IgD-negative memory B cell (primary cell): ENCODE results near the gene LBH. TPM values are rescaled to one million over a fixed set of nuclear protein-coding genes. Genes with fewer than 3 reads are reported as not detected.

ENCODE experiments used
- H3K27ac Mint-ChIP-seq, 3 donors: one replicate each; pipeline ENCODE4 v1.8.0; 2020 to 2022; ENCODE audit warnings: mild to moderate bottlenecking in 3 of 3, mixed read lengths in 3 of 3, moderate library complexity in 1 of 3
- H3K27me3 Mint-ChIP-seq: one replicate; pipeline ENCODE4 v1.8.0; 2021; ENCODE audit warnings: mixed read lengths
- H3K36me3 Mint-ChIP-seq: one replicate; pipeline ENCODE4 v1.8.0; 2020; ENCODE audit warnings: mild to moderate bottlenecking, mixed read lengths
- H3K4me1 Mint-ChIP-seq, 3 donors: one replicate each; pipeline ENCODE4 v1.8.0; 2020 to 2022; ENCODE audit warnings: mixed read lengths in 3 of 3, mild to moderate bottlenecking in 1 of 3
- H3K4me3 Mint-ChIP-seq, 4 donors: one replicate each; pipeline ENCODE4 v1.8.0; 2020 to 2022; ENCODE audit warnings: mild to moderate bottlenecking in 4 of 4, mixed read lengths in 4 of 4, moderate library complexity in 3 of 4
- H3K9me3 Mint-ChIP-seq, 3 donors: one replicate each; pipeline ENCODE4 v1.8.0; 2020 to 2021; ENCODE audit warnings: mixed read lengths in 3 of 3, mild to moderate bottlenecking in 1 of 3
- polyA plus RNA-seq: library from polyadenylated mRNA; unstranded; fragments of 300-500 nt; fragmentation: Illumina TruSeq; gene quantifications from one replicate; pipeline ENCODE4 v1.2.3, GENCODE V29; 2021

The LBH gene
- polyA plus RNA-seq, 1 donor from 2014 or later, result 163 TPM

- no peaks in the 10 kb centered on the region for H3K9me3 Mint-ChIP-seq
- peaks cover 2% of the 10 kb centered on the region for H3K36me3 Mint-ChIP-seq
- H3K27me3 Mint-ChIP-seq, result peaks cover 2% of the 10 kb centered on the region
- H3K4me1 Mint-ChIP-seq, result peaks cover 56 to 79% (median 75%) of the 10 kb centered on the region in 3 donors
- H3K4me3 Mint-ChIP-seq, result peak overlapping the region in 2 of 4 donors; percentile 42 to 61
- H3K27ac Mint-ChIP-seq, result peak overlapping the region in 2 of 3 donors; percentile 46
These were observed 47.1 kb downstream of the LBH start for GRCh38 chr2:30278419-30278818.

GRCh38 chr2:30280596-30281434 is 49.5 kb downstream of the LBH start:
- peaks cover 3% of the 10 kb centered on the region for H3K36me3 Mint-ChIP-seq
- peak overlapping the region; percentile 14 to 85 (median 27) for H3K27ac Mint-ChIP-seq
- H3K4me3 Mint-ChIP-seq, result peak overlapping the region in 3 of 4 donors; percentile 58 to 89 (median 85)
- H3K4me1 Mint-ChIP-seq, result peaks cover 66 to 76% (median 73%) of the 10 kb centered on the region in 3 donors
- H3K9me3 Mint-ChIP-seq, result no peaks in the 10 kb centered on the region
- peaks cover 2% of the 10 kb centered on the region for H3K27me3 Mint-ChIP-seq

DNA sequence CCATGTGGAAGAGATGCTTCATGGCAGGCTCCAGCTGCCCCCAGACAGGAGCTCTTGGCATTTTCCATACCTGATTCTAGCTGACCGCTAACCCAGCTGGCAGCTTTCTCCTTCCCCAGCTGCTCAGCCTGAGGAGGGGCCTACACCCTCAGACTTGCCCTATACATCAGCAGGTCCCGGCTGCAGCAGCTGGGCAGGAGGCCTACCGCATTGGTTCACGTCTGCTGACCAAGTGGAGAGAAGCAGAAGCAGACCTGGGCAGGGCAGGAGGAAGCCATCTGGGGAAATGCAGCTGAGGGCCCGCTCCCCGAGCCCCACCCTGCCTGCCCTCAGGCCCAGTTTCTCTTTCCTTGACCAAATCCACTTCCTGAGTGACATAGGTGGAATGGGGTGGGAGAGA is 50.7 kb downstream of the LBH start:
- Mint-ChIP-seq H3K27ac (peak overlapping the region; percentile 85 to 90 (median 88)), H3K4me1 (peaks cover 62 to 72% (median 70%) of the 10 kb centered on the region in 3 donors), H3K4me3 (peak overlapping the region in 3 of 4 donors; percentile 58 to 89 (median 75)), H3K36me3 (peaks cover 3% of the 10 kb centered on the region), H3K9me3 (no peaks in the 10 kb centered on the region), H3K27me3 (peaks cover 2% of the 10 kb centered on the region)

- Mint-ChIP-seq H3K27me3 (peaks cover 2% of the 10 kb centered on the region), H3K27ac (peak overlapping the region; percentile 85 to 90 (median 88)), H3K4me3 (peak overlapping the region in 3 of 4 donors; percentile 58 to 89 (median 77)), H3K9me3 (no peaks in the 10 kb centered on the region), H3K36me3 (peaks cover 3% of the 10 kb centered on the region), H3K4me1 (peaks cover 65 to 72% (median 71%) of the 10 kb centered on the region in 3 donors)
These were observed 51.4 kb downstream of the LBH start for GRCh38 chr2:30282721-30283120.

- Mint-ChIP-seq H3K27ac (peak overlapping the region; percentile 24 to 88 (median 82)), H3K4me1 (peaks cover 71 to 72% (median 71%) of the 10 kb centered on the region in 3 donors), H3K36me3 (peaks cover 3% of the 10 kb centered on the region), H3K4me3 (peak overlapping the region in 1 of 4 donors; percentile 71), H3K9me3 (no peaks in the 10 kb centered on the region), H3K27me3 (peaks cover 2% of the 10 kb centered on the region)
These were observed 52.7 kb downstream of the LBH start for GRCh38 chr2:30283931-30284565.

DNA sequence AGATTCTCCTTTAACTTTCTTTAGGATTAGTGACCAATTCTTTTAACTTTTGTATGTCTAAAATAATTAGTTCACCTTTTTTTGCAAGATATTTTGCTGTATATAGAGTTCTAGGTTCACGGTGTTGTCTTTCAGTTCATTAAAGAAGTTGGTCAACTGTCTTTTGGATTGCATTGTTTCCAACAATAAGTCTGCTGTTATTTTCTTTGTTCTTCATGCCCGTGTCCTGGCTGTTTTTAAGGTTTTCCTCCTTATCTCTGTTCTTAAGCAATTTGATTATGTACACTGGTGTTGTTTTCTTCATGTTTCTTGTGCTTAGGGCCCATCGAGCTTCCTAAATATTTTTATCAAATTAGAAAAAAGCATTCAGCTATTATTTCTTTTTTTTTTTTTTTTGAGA is 54.4 kb downstream of the LBH start:
- H3K27ac Mint-ChIP-seq, result no peak overlapping the region

DNA sequence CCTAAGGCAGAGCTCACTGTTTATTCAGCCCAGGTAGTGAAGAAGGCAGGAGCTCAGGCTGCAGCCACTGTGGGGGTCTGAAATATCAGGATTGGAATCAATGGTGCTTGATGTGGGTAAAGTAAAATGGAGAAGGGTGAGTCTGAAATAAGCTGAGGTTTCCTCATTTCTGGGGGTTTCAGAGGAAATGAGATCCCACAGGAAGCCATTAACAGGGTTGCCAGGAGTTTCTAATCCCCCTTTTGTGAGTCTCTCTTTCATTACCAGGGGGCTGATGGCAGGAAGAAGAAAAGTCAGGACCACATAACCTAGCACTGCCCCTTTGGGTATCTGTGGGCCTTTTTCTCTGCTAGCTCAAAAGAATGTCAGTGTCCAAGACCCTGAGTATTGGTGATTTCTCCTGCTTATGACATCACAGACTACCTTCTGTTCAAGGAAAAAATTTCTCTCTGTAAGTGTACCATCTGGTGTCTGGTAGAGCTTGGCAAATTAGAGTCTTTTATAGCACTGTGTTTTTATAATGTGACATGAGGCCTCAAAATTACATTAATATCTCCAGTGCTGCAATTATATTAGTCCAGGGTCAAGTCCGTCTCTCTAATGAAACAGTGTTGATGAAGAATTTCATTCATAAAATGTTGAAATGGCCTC is 56.0 kb downstream of the LBH start:
- no peaks in the 10 kb centered on the region for H3K27me3 Mint-ChIP-seq
- no peaks in the 10 kb centered on the region for H3K9me3 Mint-ChIP-seq
- H3K27ac Mint-ChIP-seq, result peak overlapping the region in 2 of 3 donors; percentile 76 to 95
- H3K4me1 Mint-ChIP-seq, result peaks cover 54 to 66% (median 63%) of the 10 kb centered on the region in 3 donors
- H3K4me3 Mint-ChIP-seq, result peak overlapping the region; percentile 48 to 88 (median 64)
- H3K36me3 Mint-ChIP-seq, result peaks cover 3% of the 10 kb centered on the region

More for the DNA sequence above, 54.4 kb downstream of the LBH start:
- Mint-ChIP-seq H3K4me3 (peak overlapping the region in 1 of 4 donors; percentile 34), H3K4me1 (peaks cover 69 to 73% (median 72%) of the 10 kb centered on the region in 3 donors), H3K36me3 (peaks cover 3% of the 10 kb centered on the region), H3K27me3 (no peaks in the 10 kb centered on the region), H3K9me3 (no peaks in the 10 kb centered on the region)

- Mint-ChIP-seq H3K27me3 (no peaks in the 10 kb centered on the region), H3K27ac (peak overlapping the region; percentile 9 to 95 (median 76)), H3K36me3 (peaks cover 3% of the 10 kb centered on the region), H3K4me1 (peaks cover 47 to 60% (median 58%) of the 10 kb centered on the region in 3 donors), H3K9me3 (no peaks in the 10 kb centered on the region), H3K4me3 (peak overlapping the region; percentile 54 to 88 (median 78))
These were observed 56.7 kb downstream of the LBH start for GRCh38 chr2:30287857-30288513.

GRCh38 chr2:30288561-30288960 is 57.2 kb downstream of the LBH start:
- Mint-ChIP-seq H3K4me1 (peaks cover 48 to 61% (median 59%) of the 10 kb centered on the region in 3 donors), H3K9me3 (no peaks in the 10 kb centered on the region), H3K27ac (peak overlapping the region; percentile 9 to 95 (median 76)), H3K36me3 (peaks cover 2% of the 10 kb centered on the region), H3K4me3 (peak overlapping the region; percentile 54 to 88 (median 78)), H3K27me3 (no peaks in the 10 kb centered on the region)

- Mint-ChIP-seq H3K9me3 (peaks cover 0 to 5% (median 0%) of the 10 kb centered on the region in 3 donors), H3K36me3 (no peaks in the 10 kb centered on the region), H3K27me3 (no peaks in the 10 kb centered on the region), H3K4me3 (peak overlapping the region in 3 of 4 donors; percentile 4 to 78 (median 31)), H3K27ac (peak overlapping the region in 1 of 3 donors; percentile 39), H3K4me1 (peaks cover 33 to 47% (median 38%) of the 10 kb centered on the region in 3 donors)
These were observed 62.1 kb downstream of the LBH start for GRCh38 chr2:30293303-30293921.

- Mint-ChIP-seq H3K4me3 (no peak overlapping the region), H3K4me1 (peaks cover 32 to 44% (median 32%) of the 10 kb centered on the region in 3 donors), H3K27me3 (no peaks in the 10 kb centered on the region), H3K9me3 (peaks cover 0 to 5% (median 0%) of the 10 kb centered on the region in 3 donors), H3K27ac (peak overlapping the region in 2 of 3 donors; percentile 39 to 74), H3K36me3 (no peaks in the 10 kb centered on the region)
These were observed 62.8 kb downstream of the LBH start for GRCh38 chr2:30294133-30294532.

GRCh38 chr2:30296496-30296895 is 65.2 kb downstream of the LBH start:
- Mint-ChIP-seq H3K4me1 (peaks cover 26 to 32% (median 29%) of the 10 kb centered on the region in 3 donors), H3K27ac (no peak overlapping the region), H3K9me3 (peaks cover 0 to 5% (median 0%) of the 10 kb centered on the region in 3 donors), H3K36me3 (no peaks in the 10 kb centered on the region), H3K27me3 (no peaks in the 10 kb centered on the region), H3K4me3 (no peak overlapping the region)

- Mint-ChIP-seq H3K27ac (peak overlapping the region in 2 of 3 donors; percentile 0 to 16), H3K36me3 (peaks cover 2% of the 10 kb centered on the region), H3K9me3 (peaks cover 0 to 5% (median 0%) of the 10 kb centered on the region in 3 donors), H3K4me3 (peak overlapping the region in 2 of 4 donors; percentile 13 to 61), H3K4me1 (peaks cover 24 to 31% (median 26%) of the 10 kb centered on the region in 3 donors), H3K27me3 (no peaks in the 10 kb centered on the region)
These were observed 67.0 kb downstream of the LBH start for GRCh38 chr2:30298302-30298701.

DNA sequence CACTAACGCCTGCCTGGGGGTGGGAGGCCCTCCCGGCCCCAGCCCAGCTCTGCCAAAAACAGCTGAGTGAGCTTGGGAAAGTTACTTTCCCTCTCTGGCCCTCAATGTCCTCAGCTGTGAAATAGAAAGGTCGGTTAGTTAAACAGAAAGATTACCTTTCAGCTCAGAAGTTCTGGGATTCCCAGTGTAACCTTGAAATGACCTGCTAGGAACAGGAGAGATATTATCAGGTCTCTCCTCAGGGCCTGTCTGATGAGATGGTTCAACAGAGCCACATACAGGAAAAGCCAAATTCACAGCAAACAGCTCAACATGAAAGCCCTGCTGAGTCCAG is 68.8 kb downstream of the LBH start:
- H3K36me3 Mint-ChIP-seq, result peaks cover 2% of the 10 kb centered on the region
- peaks cover 0 to 5% (median 0%) of the 10 kb centered on the region in 3 donors for H3K9me3 Mint-ChIP-seq
- peaks cover 16 to 23% (median 17%) of the 10 kb centered on the region in 3 donors for H3K4me1 Mint-ChIP-seq
- no peaks in the 10 kb centered on the region for H3K27me3 Mint-ChIP-seq
- H3K4me3 Mint-ChIP-seq, result no peak overlapping the region
- H3K27ac Mint-ChIP-seq, result no peak overlapping the region
